ENCODE results near the gene SLC49A4.

GRCh38 chr3:122826278-122826677 lies 31.4 kb downstream of the SLC49A4 start:
- TF ChIP-seq CTCF (IDR thresholded peaks at IDR 0.05): no peak
- no peak for TF ChIP-seq POLR2A (IDR thresholded peaks at IDR 0.05)

All from lower leg skin (tissue), 3 donors.